GM23338 (cell line): ENCODE data around the gene CORO7. TPM values are rescaled to one million over a fixed set of nuclear protein-coding genes. Genes with fewer than 3 reads are reported as not detected.

ENCODE experiments used
- ATAC-seq: fragments of 200-7000 bp; cut with Tn5 transposase; 3 replicates; pipeline ENCODE4 v1.9.1; 2020
- DNase-seq: peaks from one replicate; pipeline ENCODE4 v3.0.0-alpha.2; 2015; ENCODE audit warnings: low spot score
- H2AFZ ChIP-seq: fragments of 200-600 bp; sonication (generic); 2 replicates; pipeline ENCODE4 v1.8.0; 2016; ENCODE audit warnings: antibody characterized with exemption, mild to moderate bottlenecking, moderate library complexity
- H3F3A ChIP-seq: fragments of 200-600 bp; sonication (generic); replicated peaks from 2 replicates; pipeline ENCODE4 v1.8.0; 2017; ENCODE audit warnings: antibody characterized with exemption, mixed run types, low read depth
- H3K27ac ChIP-seq: fragments of 200-600 bp; sonication (generic); 2 replicates; pipeline ENCODE4 v1.6.1; 2016; ENCODE audit warnings: low read depth
- H3K27me3 ChIP-seq: fragments of 200-600 bp; sonication (generic); 2 replicates; pipeline ENCODE4 v1.8.0; 2016; ENCODE audit warnings: mild to moderate bottlenecking, mixed run types, moderate library complexity; ENCODE audit not compliant: insufficient read depth
- H3K36me3 ChIP-seq: fragments of 200-600 bp; sonication (generic); 2 replicates; pipeline ENCODE4 v1.8.0; 2016; ENCODE audit warnings: mild to moderate bottlenecking; ENCODE audit not compliant: insufficient read depth
- H3K4me1 ChIP-seq: fragments of 200-600 bp; sonication (generic); 2 replicates; pipeline ENCODE4 v1.8.0; 2016; ENCODE audit warnings: mild to moderate bottlenecking, moderate library complexity; ENCODE audit not compliant: insufficient read depth
- H3K4me2 ChIP-seq: fragments of 200-600 bp; sonication (generic); 2 replicates; pipeline ENCODE4 v1.7.1; 2017; ENCODE audit warnings: mixed run types
- H3K4me3 ChIP-seq: fragments of 200-600 bp; sonication (generic); 2 replicates; pipeline ENCODE4 v1.6.1; 2016; ENCODE audit warnings: mixed run types
- H3K79me2 ChIP-seq: fragments of 200-600 bp; sonication (generic); replicated peaks from 2 replicates; pipeline ENCODE4 v1.8.0; 2017; ENCODE audit warnings: mild to moderate bottlenecking; ENCODE audit not compliant: insufficient read depth
- H3K9me2 ChIP-seq: fragments of 200-600 bp; sonication (generic); 2 replicates; pipeline ENCODE4 v1.8.0; 2017; ENCODE audit not compliant: insufficient read depth
- H4K20me1 ChIP-seq: fragments of 200-600 bp; sonication (generic); replicated peaks from 2 replicates; pipeline ENCODE4 v1.8.0; 2017; ENCODE audit warnings: mild to moderate bottlenecking; ENCODE audit not compliant: insufficient read depth
- H3K27ac Mint-ChIP-seq: 2 replicates; pipeline ENCODE4 v1.8.0; 2020; ENCODE audit warnings: inconsistent platforms, mild to moderate bottlenecking, moderate library complexity, mixed read lengths
- H3K27me3 Mint-ChIP-seq: 3 replicates; pipeline ENCODE4 v1.8.0; 2022; ENCODE audit warnings: low read depth, mild to moderate bottlenecking, moderate library complexity, mixed read lengths, inconsistent platforms; ENCODE audit not compliant: insufficient read depth, poor library complexity
- H3K36me3 Mint-ChIP-seq: 3 replicates; pipeline ENCODE4 v1.8.0; 2021; ENCODE audit warnings: low read depth, mild to moderate bottlenecking, inconsistent platforms, moderate library complexity, mixed read lengths
- H3K4me1 Mint-ChIP-seq: 3 replicates; pipeline ENCODE4 v1.8.0; 2020; ENCODE audit warnings: mild to moderate bottlenecking, inconsistent platforms, mixed read lengths
- H3K4me3 Mint-ChIP-seq: 3 replicates; pipeline ENCODE4 v1.8.0; 2021; ENCODE audit warnings: moderate library complexity, mild to moderate bottlenecking, inconsistent platforms, mixed read lengths
- H3K9me3 Mint-ChIP-seq: 3 replicates; pipeline ENCODE4 v1.8.0; 2020; ENCODE audit warnings: moderate library complexity, mild to moderate bottlenecking, inconsistent platforms, mixed read lengths
- CREB1 ChIP-seq: fragments of 250-450 bp; sonication (Bioruptor Pico); IDR thresholded peaks from 2 replicates; pipeline ENCODE4 v1.5.0; 2020; ENCODE audit warnings: low read depth, mild to moderate bottlenecking, moderate library complexity
- CTCF ChIP-seq, 2 experiments: fragments of 200-600 bp in 1 of 2; sonication (generic) in 1 of 2; conservative IDR thresholded peaks; 2 replicates each; pipeline versions ENCODE4 v1.5.1 to v1.6.1; 2016 to 2017; ENCODE audit warnings: antibody characterized with exemption in 2 of 2, low read depth in 2 of 2, mild to moderate bottlenecking in 2 of 2, moderate library complexity in 1 of 2
- ETS1 ChIP-seq: IDR thresholded peaks from 2 replicates; pipeline ENCODE4 v1.6.1; 2016; ENCODE audit warnings: antibody characterized with exemption
- EZH2phosphoT487 ChIP-seq: fragments of 200-600 bp; sonication (generic); IDR thresholded peaks from one replicate; pipeline ENCODE4 v1.8.1; 2018; ENCODE audit warnings: antibody characterized with exemption; ENCODE audit not compliant: unreplicated experiment
- JUNB ChIP-seq: IDR thresholded peaks from one replicate; pipeline ENCODE4 v1.6.1; 2016; ENCODE audit warnings: antibody characterized with exemption; ENCODE audit not compliant: unreplicated experiment
- NANOG ChIP-seq: IDR thresholded peaks from 2 replicates; pipeline ENCODE4 v1.6.1; 2016; ENCODE audit warnings: antibody characterized with exemption, borderline replicate concordance
- POLR2AphosphoS5 ChIP-seq: IDR thresholded peaks from 2 replicates; pipeline ENCODE4 v1.6.1; 2016; ENCODE audit warnings: antibody characterized with exemption, low read depth
- REST ChIP-seq: IDR thresholded peaks from one replicate; pipeline ENCODE4 v1.6.1; 2018; ENCODE audit warnings: antibody characterized with exemption; ENCODE audit not compliant: unreplicated experiment
- STAT1 ChIP-seq: IDR thresholded peaks from one replicate; pipeline ENCODE4 v1.6.1; 2016; ENCODE audit warnings: antibody characterized with exemption; ENCODE audit not compliant: unreplicated experiment
- ZNF114 ChIP-seq: fragments of 250-450 bp; sonication (Bioruptor Pico); IDR thresholded peaks from 2 replicates; pipeline ENCODE4 v1.5.0; 2020; ENCODE audit warnings: mild to moderate bottlenecking, moderate library complexity
- ZNF331 ChIP-seq: fragments of 250-450 bp; sonication (Bioruptor Pico); IDR thresholded peaks from 2 replicates; pipeline ENCODE4 v1.5.0; 2020; ENCODE audit warnings: low read depth, mild to moderate bottlenecking, moderate library complexity
- polyA plus RNA-seq: library from polyadenylated mRNA; unstranded; fragments of >200 nt; fragmentation: Nextera tagmentation; extraction: Ambion mirVana; gene quantifications from 2 replicates; pipeline ENCODE4 v1.2.1, GENCODE V29; 2016
- total RNA-seq: library from RNA; depleted of rRNA; stranded (reverse); fragments of >200 nt; shearing (Covaris generic); gene quantifications from 2 replicates; pipeline ENCODE4 v1.2.3, GENCODE V29; 2014

CORO7 gene
- total and polyA plus RNA-seq, 2 experiments from 2014 or later = 14.2 to 46.4 TPM

GRCh38 chr16:4373909-4374742, 42.3 kb downstream of the CORO7 start:
- H3F3A ChIP-seq = peaks cover 22% of the 10 kb centered on the region; the same call in 1 of the 2 replicates
- peak overlapping the region; percentile 73 for H3K4me3 ChIP-seq
- peaks cover 15% of the 10 kb centered on the region for H3K79me2 ChIP-seq
- no peaks in the 10 kb centered on the region for H3K36me3 ChIP-seq
- ATAC-seq (peak; percentile 8), DNase-seq (peak; percentile 79)
- peak overlapping the region; percentile 94 for H3K4me2 ChIP-seq
- peaks cover 56% of the 10 kb centered on the region for H3K4me1 ChIP-seq
- Mint-ChIP-seq H3K36me3 (peaks cover 3% of the 10 kb centered on the region; the same call in 1 of the 3 replicates), H3K27me3 (peaks cover 31% of the 10 kb centered on the region), H3K4me1 (peaks cover 48% of the 10 kb centered on the region), H3K27ac (no peak overlapping the region), H3K4me3 (peak overlapping the region; percentile 57), H3K9me3 (no peaks in the 10 kb centered on the region)
- H3K9me2 ChIP-seq = no peaks in the 10 kb centered on the region
- H3K27me3 ChIP-seq = peaks cover 3% of the 10 kb centered on the region; the same call in 1 of the 2 replicates
- peak; percentile 10 for TF ChIP-seq JUNB
- 0 out of 2 replicates have a peak, but pooled peaks have one; percentile 8 for TF ChIP-seq POLR2AphosphoS5
- no peak for TF ChIP-seq CREB1 (CRISPR knock-in tag)
- H3K27ac ChIP-seq = peak overlapping the region; percentile 83
- H4K20me1 ChIP-seq = no peaks in the 10 kb centered on the region
- no peak overlapping the region for H2AFZ ChIP-seq

GRCh38 chr16:4373356-4373908, 43.0 kb downstream of the CORO7 start:
- peak overlapping the region; percentile 73 for H3K4me3 ChIP-seq
- H3K27ac ChIP-seq = peak overlapping the region; percentile 79; the same call in 1 of the 2 replicates
- ATAC-seq (no peak; the same call in 2 of the 3 replicates), DNase-seq (no peak)
- H3F3A ChIP-seq = peaks cover 22% of the 10 kb centered on the region; the same call in 1 of the 2 replicates
- peak overlapping the region; percentile 55; the same call in 1 of the 3 replicates for H3K4me3 Mint-ChIP-seq
- peaks cover 56% of the 10 kb centered on the region for H3K4me1 ChIP-seq
- peaks cover 41% of the 10 kb centered on the region for H3K4me1 Mint-ChIP-seq
- peaks cover 15% of the 10 kb centered on the region for H3K79me2 ChIP-seq
- peak overlapping the region; percentile 94 for H3K4me2 ChIP-seq
- H3K27me3 Mint-ChIP-seq = peaks cover 31% of the 10 kb centered on the region
- peaks cover 3% of the 10 kb centered on the region; the same call in 1 of the 3 replicates for H3K36me3 Mint-ChIP-seq
- no peak overlapping the region for H3K27ac Mint-ChIP-seq
- H2AFZ ChIP-seq = no peak overlapping the region
- no peaks in the 10 kb centered on the region for H3K9me2 ChIP-seq
- peaks cover 3% of the 10 kb centered on the region; the same call in 1 of the 2 replicates for H3K27me3 ChIP-seq
- H4K20me1 ChIP-seq = no peaks in the 10 kb centered on the region
- H3K9me3 Mint-ChIP-seq = no peaks in the 10 kb centered on the region
- H3K36me3 ChIP-seq = no peaks in the 10 kb centered on the region
- TF ChIP-seq ZNF331 (CRISPR knock-in tag) (no peak), CTCF (conservative IDR thresholded peaks at IDR 0.05; ENCODE audit: low read depth in 2 of 2) (no peak), CREB1 (CRISPR knock-in tag) (no peak), JUNB (no peak), REST (no peak), ETS1 (no peak), STAT1 (no peak), NANOG (no peak), ZNF114 (CRISPR knock-in tag) (no peak), EZH2phosphoT487 (no peak)
